NOMO-1 treated with DMSO at 0.1 percent for 48 hours (cell line): ENCODE measurements around the gene SLC25A11.
A peak's percentile ranks its signal among the peaks of the same experiment; 100 is the strongest.

Source experiments
- DNase-seq: peaks from one replicate; lab custom pipeline; 2025; ENCODE audit not compliant: unreplicated experiment; lab: John Stamatoyannopoulos, UW

Gene SLC25A11

DNA sequence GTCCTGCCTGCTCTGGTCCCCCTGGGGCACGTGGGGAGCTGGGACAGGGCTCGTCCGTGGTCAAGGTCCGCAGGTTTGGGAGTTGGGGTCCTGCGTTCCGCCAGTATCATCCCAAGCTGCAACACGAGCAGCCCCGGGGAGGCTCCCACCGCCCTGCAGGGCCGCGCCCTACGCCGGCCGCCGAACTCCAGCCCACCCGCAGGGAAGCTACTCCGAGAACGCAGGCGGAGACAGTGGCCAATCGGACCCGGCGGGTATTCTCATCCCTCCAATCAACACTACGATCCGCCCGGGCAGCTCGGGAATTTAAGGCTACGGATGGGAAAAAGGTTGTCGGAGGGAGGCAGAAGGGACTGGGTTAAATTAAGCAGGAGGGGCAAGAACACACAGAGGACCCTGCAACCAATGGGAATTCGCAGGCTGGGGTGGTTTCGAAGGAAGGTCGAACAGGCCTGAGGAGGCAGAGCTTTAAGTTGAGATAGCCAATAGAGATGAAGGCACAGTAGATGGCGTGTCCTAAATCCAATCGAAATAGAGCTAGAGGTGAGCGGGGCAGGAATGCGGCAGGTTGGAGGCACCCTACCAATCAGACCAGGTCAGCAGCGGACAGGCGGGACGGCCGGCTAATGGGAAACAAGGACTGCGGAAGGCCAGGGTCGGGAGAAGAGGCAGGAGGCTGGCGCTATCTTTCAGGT is 27.1 kb upstream of the SLC25A11 start:
- DNase-seq = peak; percentile 100

DNA sequence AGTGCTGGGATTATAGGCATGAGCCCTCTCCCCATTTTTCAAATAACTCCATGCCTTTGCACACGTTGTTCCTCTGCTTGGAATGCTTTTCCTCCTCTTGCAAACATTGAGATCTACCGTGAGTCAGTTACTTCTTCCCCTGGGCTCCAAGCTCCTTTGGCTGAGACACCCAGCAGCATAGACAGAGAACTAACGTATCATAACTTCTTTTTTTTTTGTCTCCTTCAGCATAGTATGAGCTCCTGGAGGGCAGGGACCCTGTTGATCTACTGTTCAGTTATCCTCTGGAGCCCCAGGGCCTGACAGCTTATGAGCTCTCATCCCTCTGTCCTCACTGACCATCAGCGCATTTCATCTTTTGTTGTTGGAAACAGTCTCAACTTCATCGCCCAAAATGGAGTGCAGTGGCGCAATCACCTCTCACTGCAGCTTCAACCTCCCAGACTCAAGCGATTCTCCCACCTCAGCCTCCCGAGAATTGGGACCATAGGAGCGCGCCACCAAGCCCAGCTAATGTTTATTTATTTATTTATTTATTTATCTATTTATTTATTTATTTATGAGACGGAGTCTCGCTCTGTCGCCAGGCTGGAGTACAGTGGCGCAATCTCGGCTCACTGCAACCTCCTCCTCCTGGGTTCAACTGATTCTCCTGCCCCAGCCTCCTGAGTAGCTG is 25.6 kb upstream of the SLC25A11 start:
- DNase-seq = no peak

DNA sequence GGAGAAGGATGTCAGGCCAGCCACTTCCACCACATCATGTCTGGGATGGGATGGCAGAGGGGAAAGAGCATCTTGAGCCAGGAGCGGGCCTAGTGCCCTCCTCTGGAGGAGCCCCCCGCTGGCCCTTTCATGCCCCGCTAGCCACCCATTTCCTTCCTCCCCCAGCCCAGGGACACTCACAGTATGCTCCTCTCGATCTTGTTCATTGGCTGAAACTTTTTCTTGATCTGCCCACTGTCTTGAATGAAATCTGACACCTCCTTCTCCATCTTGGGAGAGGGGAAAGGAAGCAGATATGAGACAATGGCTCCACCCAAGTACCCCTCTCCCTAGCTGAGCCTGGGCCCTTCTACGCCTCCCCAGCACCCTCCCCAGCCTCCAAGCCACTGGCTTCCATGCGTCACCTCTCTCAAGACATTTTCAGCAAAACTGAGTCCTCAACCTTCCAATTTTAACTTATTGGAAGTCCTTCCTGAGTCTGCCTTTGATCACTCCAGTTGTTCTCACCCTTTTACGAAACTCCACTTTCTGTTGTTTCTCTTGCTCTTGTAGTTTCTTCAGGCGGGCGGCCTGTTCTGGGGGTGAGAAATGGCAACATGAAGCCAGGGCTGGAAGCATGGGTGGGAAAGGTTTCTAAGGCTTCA is 20.6 kb upstream of the SLC25A11 start:
- no peak for DNase-seq

DNA sequence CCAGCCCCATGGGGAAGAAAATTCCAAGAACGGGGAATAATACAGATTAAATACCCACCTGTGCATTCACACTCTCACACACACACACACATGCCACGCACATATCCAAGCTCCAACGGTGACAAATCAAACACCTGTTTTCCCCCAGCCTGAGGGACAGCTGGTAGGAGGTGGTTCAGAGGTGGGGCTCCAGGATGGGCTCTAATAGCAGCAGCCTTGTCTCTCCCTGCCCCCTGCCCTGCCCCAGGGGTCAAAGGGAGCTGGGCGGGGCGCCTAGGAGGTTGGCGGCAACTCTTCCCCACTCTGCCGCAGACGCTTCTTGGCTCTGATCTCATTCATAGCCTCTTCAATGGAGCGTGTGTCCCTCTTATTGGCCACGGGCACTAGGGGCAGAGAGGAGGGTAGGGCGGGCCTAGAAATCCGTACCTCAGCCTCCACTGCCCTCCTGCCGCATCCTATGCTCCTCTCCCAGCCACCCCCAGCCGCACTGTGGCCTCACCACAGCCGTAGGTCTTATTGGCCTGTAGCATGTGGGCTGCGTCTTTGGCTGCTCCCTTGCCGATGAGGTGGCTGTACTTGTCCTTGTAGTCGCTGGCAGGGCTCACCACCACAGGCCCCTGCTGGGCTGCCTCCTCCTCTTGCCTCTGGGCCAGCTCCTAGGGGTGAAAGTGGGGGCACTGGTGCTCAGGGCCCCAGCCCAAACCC is 19.6 kb upstream of the SLC25A11 start:
- DNase-seq = no peak

DNA sequence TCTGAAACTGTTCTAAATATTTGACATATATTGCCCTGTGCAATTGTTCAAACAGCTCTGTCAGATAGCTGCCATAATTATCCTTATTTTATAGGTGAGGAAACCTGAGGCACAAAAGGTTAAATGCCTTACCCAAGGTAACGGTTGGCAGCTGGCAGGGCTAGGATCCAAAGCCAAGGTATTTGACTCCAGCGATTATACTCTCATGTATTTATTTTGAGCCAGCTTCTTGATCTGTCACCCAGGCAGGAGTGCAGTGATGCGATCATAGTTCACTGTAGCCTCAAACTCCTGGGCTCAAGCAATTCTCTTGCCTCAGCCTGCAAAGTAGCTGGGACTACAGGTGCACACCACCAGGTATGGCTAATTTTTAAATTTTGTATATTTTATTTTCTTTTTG is 18.3 kb upstream of the SLC25A11 start:
- no peak for DNase-seq

DNA sequence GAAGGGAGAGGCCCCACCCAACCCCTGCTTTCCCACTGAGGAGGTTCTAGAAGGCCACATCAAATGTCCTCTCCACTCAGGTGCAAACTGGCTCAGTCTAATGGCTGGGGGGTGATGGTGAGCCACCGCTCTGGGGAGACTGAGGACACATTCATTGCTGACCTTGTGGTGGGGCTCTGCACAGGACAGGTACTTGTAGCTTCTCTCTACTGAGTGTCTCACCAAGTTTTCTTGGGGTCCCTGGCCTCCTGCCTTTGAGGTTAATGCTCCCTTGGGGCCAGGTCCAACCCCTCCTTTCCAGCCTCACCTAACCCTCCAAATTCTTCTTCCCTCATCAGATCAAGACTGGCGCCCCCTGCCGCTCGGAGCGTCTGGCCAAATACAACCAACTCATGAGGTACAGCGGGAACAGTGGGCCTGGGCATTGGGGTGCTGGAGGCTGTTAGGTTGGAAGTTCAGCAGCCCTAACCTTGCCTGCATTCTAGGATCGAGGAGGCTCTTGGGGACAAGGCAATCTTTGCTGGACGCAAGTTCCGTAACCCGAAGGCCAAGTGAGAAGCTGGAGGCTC is 16.7 kb upstream of the SLC25A11 start:
- DNase-seq = no peak

DNA sequence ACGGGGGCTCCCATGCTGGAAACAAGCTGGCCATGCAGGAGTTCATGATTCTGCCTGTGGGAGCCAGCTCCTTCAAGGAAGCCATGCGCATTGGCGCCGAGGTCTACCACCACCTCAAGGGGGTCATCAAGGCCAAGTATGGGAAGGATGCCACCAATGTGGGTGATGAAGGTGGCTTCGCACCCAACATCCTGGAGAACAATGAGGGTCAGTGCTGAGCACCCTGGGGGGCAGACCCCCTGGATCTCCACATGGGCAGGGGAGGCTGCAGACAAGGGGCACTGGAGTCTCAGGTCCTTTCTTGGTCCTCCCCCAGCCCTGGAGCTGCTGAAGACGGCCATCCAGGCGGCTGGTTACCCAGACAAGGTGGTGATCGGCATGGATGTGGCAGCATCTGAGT is 15.2 kb upstream of the SLC25A11 start:
- DNase-seq = no peak

DNA sequence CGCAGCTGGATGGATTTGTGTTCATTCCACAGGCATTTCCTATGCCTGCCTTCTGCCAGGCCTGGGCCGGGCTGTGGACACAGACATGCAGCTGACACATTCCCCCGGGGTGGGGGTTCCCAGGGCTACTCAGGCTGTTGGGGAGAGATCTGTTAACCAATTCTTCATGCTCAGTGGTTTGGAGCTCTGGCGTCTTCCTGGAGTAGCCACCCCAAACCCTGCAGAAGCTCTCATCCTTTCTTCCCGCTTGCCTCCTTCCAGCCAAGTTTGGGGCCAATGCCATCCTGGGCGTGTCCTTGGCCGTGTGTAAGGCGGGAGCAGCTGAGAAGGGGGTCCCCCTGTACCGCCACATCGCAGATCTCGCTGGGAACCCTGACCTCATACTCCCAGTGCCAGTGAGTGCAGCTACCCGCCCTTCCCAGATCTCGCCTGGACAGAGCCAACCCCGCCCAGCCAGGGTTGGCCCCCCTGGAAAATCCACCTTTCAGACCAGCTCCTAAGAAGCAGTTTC is 13.7 kb upstream of the SLC25A11 start:
- no peak for DNase-seq

DNA sequence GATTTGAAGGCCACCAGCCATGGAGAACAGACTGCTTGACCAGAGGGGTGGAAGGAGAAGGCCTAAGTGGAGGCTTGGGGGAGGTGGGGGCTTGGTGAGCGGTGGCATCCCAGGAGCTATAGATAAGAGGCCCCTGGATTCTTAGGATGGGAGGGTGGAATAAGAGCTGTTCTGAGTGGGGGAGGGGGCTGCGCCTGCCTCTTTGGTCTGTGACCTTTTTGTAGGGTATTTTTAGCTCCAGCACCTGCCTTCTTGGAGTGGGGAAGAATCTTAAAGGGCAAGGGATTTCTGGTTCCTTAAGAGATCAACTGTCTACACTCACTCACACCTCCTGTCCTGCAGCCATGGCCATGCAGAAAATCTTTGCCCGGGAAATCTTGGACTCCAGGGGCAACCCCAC is 11.6 kb upstream of the SLC25A11 start:
- no peak for DNase-seq

DNA sequence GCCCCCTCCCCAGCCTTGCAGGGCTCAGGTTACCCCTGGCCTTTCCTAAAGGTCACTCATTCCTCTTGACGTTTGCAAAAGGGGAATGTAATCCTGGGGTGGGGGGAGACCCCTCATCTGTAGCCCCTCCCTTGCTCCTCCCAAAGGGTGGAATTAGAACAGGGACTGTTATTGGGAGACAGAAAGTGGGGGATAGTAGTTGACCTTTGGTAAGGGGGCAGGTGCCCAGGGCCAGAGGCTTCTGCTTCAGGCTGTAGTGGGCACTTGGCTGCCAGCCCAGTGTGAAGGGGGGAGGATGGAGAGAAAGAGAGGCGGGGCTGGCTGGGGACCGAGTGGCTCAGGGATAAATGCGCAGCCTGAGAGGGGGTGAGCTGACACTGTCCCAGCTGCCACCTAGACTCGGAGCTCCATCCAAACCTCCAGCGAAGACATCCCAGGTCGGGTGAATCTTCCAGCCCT is 10.9 kb upstream of the SLC25A11 start, which contains the start of gene ENO3:
Gene ENO3, plus strand, starts transcription at position 374 of the 459 bp plus-strand sequence. CDS start 711 bp downstream, outside the sequence.
- DNase-seq = no peak

DNA sequence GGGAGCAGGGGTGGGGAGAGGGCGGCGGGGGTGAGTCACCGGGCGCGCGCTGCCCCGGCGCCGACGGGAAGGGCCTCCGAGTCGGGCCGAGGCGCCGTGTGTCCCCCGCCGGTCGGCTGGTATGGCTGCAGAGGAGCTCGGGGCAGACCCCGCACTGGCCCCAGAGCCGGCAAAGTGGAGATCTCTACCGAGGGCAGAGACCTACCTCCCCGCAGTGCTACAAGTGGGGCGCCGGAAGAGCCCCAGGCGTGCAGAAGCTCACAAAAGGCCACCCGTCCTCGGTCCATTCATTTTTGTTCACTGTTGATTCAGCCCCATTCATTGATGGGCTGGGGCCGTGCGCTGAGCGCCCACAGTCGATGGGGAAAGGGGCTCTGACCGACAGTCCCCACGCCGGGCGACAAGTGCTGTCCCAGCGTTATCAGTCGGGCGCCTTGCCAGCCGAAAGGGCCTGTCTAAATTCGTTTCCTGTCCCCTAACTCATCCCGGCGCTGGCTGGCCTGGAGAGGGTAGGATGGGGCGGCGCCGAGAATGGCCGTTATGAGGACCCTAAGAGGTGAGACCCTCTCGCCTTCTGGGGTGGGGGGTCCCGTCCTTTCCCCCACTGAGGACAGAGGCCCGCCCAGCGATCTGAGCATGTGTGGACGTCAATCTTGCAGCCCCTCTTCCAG is 10.4 kb upstream of the SLC25A11 start:
- DNase-seq = no peak

DNA sequence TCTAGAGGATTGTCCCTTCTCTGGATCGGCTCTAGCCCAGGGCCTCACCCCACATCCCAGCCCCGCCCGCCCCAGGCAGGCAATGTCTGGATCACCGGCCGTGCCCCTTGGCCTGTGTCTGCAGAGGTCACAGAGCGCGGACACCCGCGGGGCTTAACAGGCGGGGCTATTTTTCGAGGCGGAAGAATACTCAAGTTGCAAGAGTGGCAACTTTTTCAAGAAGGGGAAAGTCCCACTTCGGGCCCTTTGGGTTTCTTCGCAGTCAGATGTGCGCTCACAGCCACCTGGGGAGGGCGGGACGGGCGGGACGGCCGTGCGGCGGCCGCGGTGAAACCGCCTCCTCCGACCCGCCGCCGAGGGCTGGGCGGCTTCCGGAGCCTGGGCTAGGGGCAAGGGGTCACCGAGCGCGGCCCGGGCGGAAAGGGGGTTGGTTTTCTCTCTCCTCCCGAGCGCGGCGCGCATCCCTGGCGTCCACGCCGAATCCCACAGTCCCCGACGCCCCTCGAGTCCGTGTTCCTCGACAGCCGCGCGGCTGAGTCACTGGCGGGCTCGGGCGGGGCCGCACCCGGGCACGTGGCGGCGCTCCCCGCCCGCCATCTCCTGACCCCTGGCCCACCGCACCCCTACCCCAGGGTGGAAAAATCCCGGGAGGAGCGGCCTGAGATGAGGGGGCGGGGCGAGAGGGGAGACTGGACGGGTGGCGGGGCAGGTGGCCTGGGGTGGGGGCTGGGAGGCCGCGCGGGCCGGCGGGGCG is 9.7 kb upstream of the SLC25A11 start:
- DNase-seq = peak; percentile 62

DNA sequence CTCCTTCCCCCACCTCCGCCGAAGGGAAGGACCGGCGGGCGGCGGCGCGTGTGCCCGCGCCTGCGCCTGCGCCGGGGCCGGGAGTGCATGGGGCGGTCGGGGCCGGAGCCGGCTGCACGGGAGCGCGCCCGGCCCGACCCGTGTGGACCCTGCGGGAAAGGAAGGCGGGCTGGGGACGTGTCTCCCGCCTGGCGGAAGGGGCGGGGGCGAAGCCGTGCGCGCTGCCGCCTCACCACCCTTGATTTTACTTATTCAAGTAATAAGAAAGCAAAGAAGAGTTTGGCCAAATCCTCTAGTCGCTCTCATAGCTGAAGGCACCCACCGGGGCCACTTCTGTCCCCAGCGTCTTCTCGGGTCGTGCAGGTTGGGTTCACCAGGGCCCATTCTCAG is 9.1 kb upstream of the SLC25A11 start:
- peak; percentile 89 for DNase-seq

DNA sequence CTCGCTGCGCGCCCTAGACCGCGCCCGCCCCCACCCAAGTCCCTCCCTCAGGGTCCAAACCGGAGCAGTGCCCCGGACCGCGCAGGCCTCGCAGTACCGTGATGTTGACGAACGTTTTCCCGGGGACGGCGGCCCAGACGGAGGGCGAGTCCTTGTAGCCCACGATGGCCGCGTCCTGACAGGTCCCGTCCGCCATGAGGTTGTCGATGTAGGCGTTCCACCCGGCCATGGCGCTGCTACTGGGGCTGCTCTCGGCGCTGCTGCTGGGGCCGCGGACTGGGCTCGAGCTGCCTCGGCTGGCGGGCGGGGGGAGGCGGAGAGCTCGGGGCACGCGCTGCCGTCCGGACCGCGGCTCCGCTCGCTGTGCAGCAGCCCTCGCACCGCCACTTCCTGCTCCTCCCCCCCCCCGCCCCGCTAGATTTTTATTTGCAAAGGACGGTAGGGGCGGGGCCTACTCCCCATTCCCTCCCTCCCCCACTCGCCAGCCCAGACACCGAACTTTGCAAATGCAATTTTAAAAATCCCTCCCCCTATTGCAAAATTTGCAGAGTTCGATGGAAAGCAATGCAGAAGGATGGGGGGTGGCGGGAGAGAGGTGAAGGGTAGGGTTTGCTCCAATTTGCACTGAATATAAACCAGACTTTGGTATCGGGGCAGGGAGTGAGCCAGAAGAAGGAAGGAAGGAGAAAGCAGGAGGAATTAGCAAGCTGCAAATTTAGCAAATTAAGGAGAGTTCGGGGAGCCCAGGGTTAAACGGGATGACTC is 8.5 kb upstream of the SLC25A11 start, which contains the start of gene PFN1:
Gene PFN1, minus strand, starts transcription at position 365 of the 765 bp plus-strand sequence. Its CDS starts 136 bp downstream, at position 229.
- peak; percentile 95 for DNase-seq

DNA sequence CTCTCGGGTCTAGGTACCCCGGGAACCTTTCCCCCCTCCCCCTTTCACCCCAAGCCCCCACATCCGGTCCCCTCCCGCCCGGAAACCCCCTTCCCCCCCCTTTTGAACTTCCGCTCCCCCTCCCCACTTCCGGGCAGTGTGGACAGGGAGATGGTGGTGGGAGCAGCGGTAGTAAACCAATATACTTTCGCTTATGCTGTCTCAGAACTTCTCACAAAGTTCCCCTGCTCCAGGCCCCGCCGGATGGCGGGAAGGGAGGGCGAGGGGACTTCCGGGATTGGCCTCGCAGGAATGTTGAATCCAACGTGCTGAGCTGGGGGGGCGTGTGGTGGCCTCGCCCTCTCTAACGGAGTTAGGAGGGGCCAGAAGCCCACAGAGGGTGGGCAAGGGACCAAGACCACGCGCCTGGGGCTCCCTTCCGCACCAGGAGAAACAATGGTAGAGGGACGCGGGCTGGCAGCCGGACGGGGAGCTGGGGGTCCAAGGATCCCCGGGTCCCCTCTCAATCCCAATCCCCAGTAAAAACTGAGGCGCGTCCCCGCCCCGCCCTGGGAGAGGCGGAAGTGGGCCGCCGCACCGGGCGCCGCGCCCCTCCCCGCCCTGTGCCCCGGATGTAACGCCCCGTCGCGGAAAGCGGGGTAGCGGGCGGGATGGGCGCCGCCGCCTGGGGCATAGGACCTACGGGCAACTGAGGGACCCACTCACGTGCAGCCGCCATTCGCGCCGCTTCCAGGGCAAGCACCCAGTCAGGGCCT is 7.7 kb upstream of the SLC25A11 start:
- DNase-seq = peak; percentile 33

DNA sequence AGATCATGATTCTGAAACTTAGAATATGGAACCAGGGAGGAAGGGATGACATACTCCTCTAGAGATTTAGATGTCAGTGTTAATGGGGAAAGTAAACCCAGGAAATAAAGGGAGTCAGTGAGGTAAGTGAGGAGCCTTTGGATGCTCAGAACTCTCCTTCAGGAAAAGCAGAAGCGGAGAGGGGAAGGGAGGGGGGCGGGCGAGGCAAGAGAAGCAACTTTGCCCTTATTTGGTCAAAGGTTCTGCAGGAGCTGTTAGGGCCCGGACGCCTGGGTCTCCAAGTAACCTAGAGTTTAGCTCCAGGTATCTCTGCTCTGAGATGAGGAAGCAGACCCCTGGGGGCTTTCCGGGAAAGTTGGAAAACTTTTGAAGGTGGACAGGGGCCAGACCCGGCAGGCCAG is 7.2 kb upstream of the SLC25A11 start:
- DNase-seq = peak; percentile 37

DNA sequence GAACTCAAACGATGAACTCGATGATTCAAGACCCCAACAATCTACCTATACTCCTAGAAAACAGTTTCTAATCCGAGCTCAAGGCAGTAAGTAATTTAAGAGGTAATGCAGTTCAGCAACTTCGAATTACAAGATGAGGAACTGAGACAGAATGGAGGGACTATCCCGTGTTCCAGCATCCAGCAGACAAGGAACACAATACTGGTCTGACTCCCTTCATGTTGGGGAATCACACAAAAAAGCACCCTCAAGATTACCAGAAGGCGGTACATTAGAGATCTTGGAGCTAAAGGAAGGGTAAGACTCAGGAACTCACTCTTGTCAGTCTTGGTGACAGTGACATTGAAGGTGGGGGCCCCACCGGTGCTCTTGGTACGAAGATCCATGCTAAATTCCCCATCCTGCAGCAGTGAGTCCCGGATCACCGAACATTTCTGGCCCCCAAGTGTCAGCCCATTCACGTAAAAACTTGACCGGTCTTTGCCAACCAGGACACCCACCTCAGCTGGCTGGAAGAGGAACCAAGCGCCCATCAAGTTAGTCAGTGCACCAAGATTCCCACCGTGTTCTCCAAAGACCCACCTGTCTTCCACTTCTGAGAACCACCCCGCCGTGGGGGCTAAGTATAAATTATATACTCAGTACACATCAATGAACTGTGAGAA is 6.6 kb upstream of the SLC25A11 start:
- DNase-seq = no peak

DNA sequence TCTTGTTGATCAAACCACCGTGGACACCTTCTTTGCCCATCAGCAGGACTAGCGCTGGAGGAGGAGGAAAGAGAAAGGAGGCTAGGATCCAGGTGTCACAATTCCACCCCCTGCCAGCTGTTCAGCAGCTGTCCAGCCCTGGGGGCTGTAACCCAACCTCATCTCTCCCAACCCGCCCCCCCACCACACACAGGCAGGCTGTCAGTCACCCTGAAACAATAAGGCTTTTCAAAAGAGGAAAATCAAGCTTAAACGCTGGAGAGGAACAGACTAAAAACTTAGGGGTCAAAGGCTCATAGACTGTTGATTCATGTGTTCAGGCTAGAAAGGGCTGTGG is 6.1 kb upstream of the SLC25A11 start:
- DNase-seq = no peak
